DND-41 (cell line): ENCODE results near the gene FAM9B.
"Not testable (repeated sequence)": the region's sequence is repeated elsewhere in the genome, so short reads cannot be mapped to it uniquely, and the experiment has no call there.

Experiments used
- ATAC-seq: fragments of 200-7000 bp; cut with Tn5 transposase; 3 replicates; pipeline ENCODE4 v1.9.1; 2021; ENCODE audit warnings: low read depth; ENCODE audit not compliant: insufficient read depth
- DNase-seq: peaks from one replicate; pipeline ENCODE4 v3.0.0-alpha.2; 2020
- H2AFZ ChIP-seq: 2 replicates; pipeline ENCODE4 v1.6.0; 2012; ENCODE audit warnings: low read depth, low read length
- H3K27ac ChIP-seq: 2 replicates; pipeline ENCODE4 v1.5.1; 2012; ENCODE audit warnings: low read length, inconsistent platforms
- H3K27me3 ChIP-seq: fragments of 200-600 bp; sonication (generic); 2 replicates; pipeline ENCODE4 v1.6.0; 2012; ENCODE audit warnings: low read length, mild to moderate bottlenecking, inconsistent platforms; ENCODE audit not compliant: insufficient read depth, poor library complexity
- H3K36me3 ChIP-seq: 2 replicates; pipeline ENCODE4 v1.5.1; 2012; ENCODE audit warnings: low read length, inconsistent platforms; ENCODE audit not compliant: insufficient read depth
- H3K4me1 ChIP-seq: 2 replicates; pipeline ENCODE4 v1.5.1; 2012; ENCODE audit warnings: mild to moderate bottlenecking, low read length; ENCODE audit not compliant: insufficient read depth
- H3K4me2 ChIP-seq: 2 replicates; pipeline ENCODE4 v1.6.0; 2012; ENCODE audit warnings: mild to moderate bottlenecking, moderate library complexity, low read length, inconsistent platforms; ENCODE audit not compliant: insufficient read depth
- H3K4me3 ChIP-seq, 2 experiments: fragments of 200-600 bp in 1 of 2; shearing (Covaris generic) in 1 of 2; 2 replicates each; pipeline ENCODE4 v1.5.1; 2012 to 2016; ENCODE audit warnings: inconsistent platforms in 2 of 2, low read length in 2 of 2, mild to moderate bottlenecking in 2 of 2, low read depth in 1 of 2, moderate library complexity in 1 of 2
- H3K79me2 ChIP-seq: 2 replicates; pipeline ENCODE4 v1.6.0; 2012; ENCODE audit warnings: low read length, inconsistent platforms; ENCODE audit not compliant: insufficient read depth
- H3K9ac ChIP-seq: 2 replicates; pipeline ENCODE4 v1.6.0; 2012; ENCODE audit warnings: low read depth, mild to moderate bottlenecking, inconsistent platforms, low read length, moderate library complexity
- H3K9me3 ChIP-seq: 2 replicates; pipeline ENCODE4 v1.5.1; 2012; ENCODE audit warnings: low read length, moderate library complexity, mild to moderate bottlenecking, inconsistent platforms; ENCODE audit not compliant: insufficient read depth, severe bottlenecking
- H4K20me1 ChIP-seq: 2 replicates; pipeline ENCODE4 v1.6.0; 2012; ENCODE audit warnings: low read length; ENCODE audit not compliant: insufficient read depth
- EZH2 ChIP-seq: IDR thresholded peaks from 3 replicates; pipeline ENCODE4 v1.6.1; 2012; ENCODE audit warnings: borderline replicate concordance, low read depth, mild to moderate bottlenecking, moderate library complexity, low read length, inconsistent platforms; ENCODE audit not compliant: severe bottlenecking
- TF ChIP-seq, protein P1 (sequence below): IDR thresholded peaks from 2 replicates; pipeline ENCODE4 v1.5.1; 2012; ENCODE audit warnings: borderline replicate concordance, low read length, moderate library complexity, mild to moderate bottlenecking; ENCODE audit not compliant: poor library complexity, severe bottlenecking; ENCODE audit errors: extremely low read depth

The FAM9B gene

DNA sequence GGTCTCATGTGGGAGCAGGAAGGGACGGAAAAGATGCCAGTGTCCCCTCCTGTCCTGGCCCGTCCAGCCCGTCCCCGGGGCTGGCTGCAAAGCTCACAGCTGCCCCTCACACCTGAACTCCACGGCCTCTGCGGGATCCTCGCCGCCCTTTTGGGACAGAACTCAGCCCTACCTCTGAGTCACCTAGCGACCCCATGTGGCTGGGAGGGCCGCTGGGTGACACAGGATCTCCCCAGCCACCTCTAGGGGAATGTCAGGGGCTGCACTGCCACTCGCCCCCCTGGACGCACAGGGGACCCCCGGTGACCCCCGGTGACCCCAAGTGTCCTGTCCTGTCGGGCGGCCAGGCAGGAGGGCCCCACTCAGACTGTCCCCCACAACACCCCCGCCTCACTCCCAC lies 748 bp downstream of the FAM9B start:
- ATAC-seq = no peak
- Histone ChIP-seq H3K36me3 (no peaks in the 10 kb centered on the region), H3K79me2 (no peaks in the 10 kb centered on the region)

DNA sequence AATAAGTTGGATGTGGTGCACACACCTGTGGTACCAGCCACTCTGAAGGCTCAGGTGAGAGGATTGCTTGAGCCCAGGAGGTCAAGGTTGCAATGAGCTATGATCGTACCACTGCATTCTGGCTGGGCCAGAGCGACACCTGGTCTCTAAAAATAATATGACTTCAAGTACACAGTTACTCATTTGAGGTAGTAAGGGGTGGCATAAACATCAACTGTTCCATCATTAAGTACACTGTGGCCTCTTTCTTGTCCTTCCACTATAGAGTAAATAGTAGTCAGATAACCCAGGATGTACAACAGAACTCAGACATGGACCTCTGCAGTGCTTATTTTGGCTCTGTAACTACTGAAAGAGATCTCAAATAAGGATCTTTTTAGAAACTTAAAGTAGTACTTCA lies 10.6 kb downstream of the FAM9B start:
- Histone ChIP-seq H3K27me3 (no peaks in the 10 kb centered on the region), H3K4me2 (no peak overlapping the region), H3K27ac (no peak overlapping the region), H2AFZ (no peak overlapping the region), H3K9me3 (no peaks in the 10 kb centered on the region), H4K20me1 (no peaks in the 10 kb centered on the region), H3K9ac (no peak overlapping the region), H3K4me3 (no peak overlapping the region), H3K79me2 (no peaks in the 10 kb centered on the region), H3K4me1 (no peaks in the 10 kb centered on the region), H3K36me3 (no peaks in the 10 kb centered on the region)
- TF ChIP-seq EZH2 = no peak
- TF ChIP-seq, protein P1, sequence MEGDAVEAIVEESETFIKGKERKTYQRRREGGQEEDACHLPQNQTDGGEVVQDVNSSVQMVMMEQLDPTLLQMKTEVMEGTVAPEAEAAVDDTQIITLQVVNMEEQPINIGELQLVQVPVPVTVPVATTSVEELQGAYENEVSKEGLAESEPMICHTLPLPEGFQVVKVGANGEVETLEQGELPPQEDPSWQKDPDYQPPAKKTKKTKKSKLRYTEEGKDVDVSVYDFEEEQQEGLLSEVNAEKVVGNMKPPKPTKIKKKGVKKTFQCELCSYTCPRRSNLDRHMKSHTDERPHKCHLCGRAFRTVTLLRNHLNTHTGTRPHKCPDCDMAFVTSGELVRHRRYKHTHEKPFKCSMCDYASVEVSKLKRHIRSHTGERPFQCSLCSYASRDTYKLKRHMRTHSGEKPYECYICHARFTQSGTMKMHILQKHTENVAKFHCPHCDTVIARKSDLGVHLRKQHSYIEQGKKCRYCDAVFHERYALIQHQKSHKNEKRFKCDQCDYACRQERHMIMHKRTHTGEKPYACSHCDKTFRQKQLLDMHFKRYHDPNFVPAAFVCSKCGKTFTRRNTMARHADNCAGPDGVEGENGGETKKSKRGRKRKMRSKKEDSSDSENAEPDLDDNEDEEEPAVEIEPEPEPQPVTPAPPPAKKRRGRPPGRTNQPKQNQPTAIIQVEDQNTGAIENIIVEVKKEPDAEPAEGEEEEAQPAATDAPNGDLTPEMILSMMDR = no peak
- ATAC-seq (no peak), DNase-seq (no peak)

More for the DNA sequence above, 748 bp downstream of the FAM9B start:
- Histone ChIP-seq H2AFZ (no peak overlapping the region), H3K4me1 (no peaks in the 10 kb centered on the region), H3K4me3 (no peak overlapping the region), H3K27ac (no peak overlapping the region), H3K9ac (no peak overlapping the region), H3K9me3 (no peaks in the 10 kb centered on the region), H3K4me2 (no peak overlapping the region), H3K27me3 (no peaks in the 10 kb centered on the region), H4K20me1 (no peaks in the 10 kb centered on the region)
- TF ChIP-seq, protein P1 = no peak
- TF ChIP-seq EZH2 = no peak
- no peak for DNase-seq

DNA sequence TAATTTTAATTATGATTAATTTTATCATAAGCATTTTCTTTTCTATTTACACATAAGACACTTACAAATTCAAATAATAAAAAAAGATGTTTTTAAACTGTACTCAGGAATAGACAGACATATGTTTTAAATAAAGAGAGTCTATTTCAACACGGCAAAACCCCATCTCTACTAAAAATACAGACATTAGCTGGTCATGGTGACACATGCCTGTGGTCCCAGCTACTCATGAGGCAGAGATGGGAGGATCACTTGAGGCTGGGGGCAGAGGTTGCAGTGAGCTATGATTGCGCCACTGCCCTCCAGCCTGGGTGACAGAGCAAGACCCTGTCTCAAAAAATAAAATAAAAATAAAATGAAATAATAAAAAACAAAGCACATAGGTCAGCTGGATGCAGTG lies 14.8 kb downstream of the FAM9B start:
- Histone ChIP-seq H3K4me1 (no peaks in the 10 kb centered on the region), H3K79me2 (no peaks in the 10 kb centered on the region), H3K4me3 (no peak overlapping the region), H3K9me3 (no peaks in the 10 kb centered on the region), H4K20me1 (no peaks in the 10 kb centered on the region), H3K4me2 (no peak overlapping the region), H3K27me3 (no peaks in the 10 kb centered on the region), H3K27ac (no peak overlapping the region), H3K9ac (no peak overlapping the region), H3K36me3 (no peaks in the 10 kb centered on the region), H2AFZ (no peak overlapping the region)
- TF ChIP-seq EZH2 = no peak
- TF ChIP-seq, protein P1 = no peak
- ATAC-seq (no peak), DNase-seq (no peak)

DNA sequence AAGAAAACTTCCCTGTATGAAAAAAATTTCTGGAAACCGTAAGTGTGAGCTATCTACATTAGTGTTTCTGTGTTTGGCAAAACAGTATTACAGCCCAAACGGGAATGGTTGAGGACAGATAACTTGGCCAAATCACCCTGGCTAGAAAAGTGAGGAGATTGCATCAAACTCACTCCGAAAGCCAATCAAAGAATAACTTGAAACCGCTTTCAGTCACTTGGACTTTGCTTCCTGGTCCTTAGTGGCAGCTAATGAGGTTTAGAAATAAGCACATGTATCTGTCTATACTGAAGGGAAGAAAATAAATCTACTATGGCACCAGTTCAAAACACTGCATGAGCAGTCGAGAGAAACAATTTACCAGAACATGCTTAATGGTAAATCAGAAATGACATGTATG lies 15.6 kb downstream of the FAM9B start:
- H2AFZ ChIP-seq, H3K9me3 ChIP-seq, H3K4me1 ChIP-seq, H3K79me2 ChIP-seq, DNase-seq, H3K36me3 ChIP-seq, H3K4me2 ChIP-seq, H3K4me3 ChIP-seq, H4K20me1 ChIP-seq, ATAC-seq, H3K27me3 ChIP-seq, H3K27ac ChIP-seq, H3K9ac ChIP-seq: not testable (repeated sequence)
